ENCODE results near the gene PPHLN1. TPM values are rescaled to one million over a fixed set of nuclear protein-coding genes. Genes with fewer than 3 reads are reported as not detected.

Gene PPHLN1
- total RNA-seq, 4 donors from 2014 or later: 48.0 to 63.9 (median 52.2) TPM

GRCh38 chr12:42409471-42409870, 83.5 kb downstream of the PPHLN1 start:
- no peak for TF ChIP-seq CTCF (IDR thresholded peaks at IDR 0.05; ENCODE audit: low read depth)

GRCh38 chr12:42410340-42410739, 84.4 kb downstream of the PPHLN1 start:
- TF ChIP-seq CTCF (IDR thresholded peaks at IDR 0.05; ENCODE audit: low read depth): no peak

GRCh38 chr12:42420395-42420794, 94.4 kb downstream of the PPHLN1 start:
- TF ChIP-seq CTCF (IDR thresholded peaks at IDR 0.05; ENCODE audit: low read depth): no peak

- TF ChIP-seq CTCF (IDR thresholded peaks at IDR 0.05; ENCODE audit: low read depth): no peak
These were observed 96.1 kb downstream of the PPHLN1 start for GRCh38 chr12:42421844-42422779.

GRCh38 chr12:42422785-42423184, 96.8 kb downstream of the PPHLN1 start:
- no peak for TF ChIP-seq CTCF (IDR thresholded peaks at IDR 0.05; ENCODE audit: low read depth)

GRCh38 chr12:42426746-42427145, 100.8 kb downstream of the PPHLN1 start:
- TF ChIP-seq CTCF (IDR thresholded peaks at IDR 0.05; ENCODE audit: low read depth): no peak

GRCh38 chr12:42428850-42429249, 102.9 kb downstream of the PPHLN1 start:
- no peak for TF ChIP-seq CTCF (IDR thresholded peaks at IDR 0.05; ENCODE audit: low read depth)
